Spinal cord (tissue), 10 donors: ENCODE data around the gene CHN2. TPM values are rescaled to one million over a fixed set of nuclear protein-coding genes. Genes with fewer than 3 reads are reported as not detected.
A peak's percentile ranks its signal among the peaks of the same experiment; 100 is the strongest.

Source experiments
- DNase-seq, 6 donors: peaks; one replicate each; pipeline versions ENCODE4 v3.0.0 to v3.0.0-alpha.2; 2013 to 2015; ENCODE audit warnings: low spot score in 6 of 6, low read depth in 4 of 6
- H3K27ac ChIP-seq: one replicate; pipeline ENCODE4 v1.5.1; 2013; ENCODE audit warnings: low read depth, low read length, control low read depth
- H3K27me3 ChIP-seq: one replicate; pipeline ENCODE4 v1.6.1; 2013; ENCODE audit warnings: low read length; ENCODE audit not compliant: control insufficient read depth, insufficient read depth
- H3K36me3 ChIP-seq: one replicate; pipeline ENCODE4 v1.6.1; 2013; ENCODE audit warnings: low read length; ENCODE audit not compliant: control insufficient read depth, insufficient read depth
- H3K4me1 ChIP-seq: one replicate; pipeline ENCODE4 v1.6.1; 2013; ENCODE audit warnings: low read length; ENCODE audit not compliant: control insufficient read depth, insufficient read depth
- H3K4me3 ChIP-seq: one replicate; pipeline ENCODE4 v1.5.1; 2013; ENCODE audit warnings: low read depth, low read length, control low read depth
- H3K9me3 ChIP-seq: one replicate; pipeline ENCODE4 v1.6.1; 2013; ENCODE audit warnings: low read length; ENCODE audit not compliant: control insufficient read depth, insufficient read depth
- WGBS: methylation state at CpG from one replicate; pipeline ENCODE4 v1.1.5; 2013; ENCODE audit warnings: missing lambda C conversion rate; ENCODE audit not compliant: insufficient coverage; 5-methylcytosine and 5-hydroxymethylcytosine counted together
- polyA plus RNA-seq, 2 donors: library from polyadenylated mRNA; unstranded; fragments of 120-200 nt; gene quantifications; one replicate each; pipeline ENCODE4 v1.2.1, GENCODE V29; 2013; ENCODE audit not compliant: insufficient read length in 2 of 2
- total RNA-seq, 2 donors: library from RNA; depleted of rRNA in 1 of 2; stranded (reverse); fragments of 120-200 nt in 1 of 2; fragments of >200 nt in 1 of 2; gene quantifications; one replicate each; pipeline versions ENCODE4 v1.2.3 to v1.2.4, GENCODE V29; 2013 to 2014
- donor health status: healthy.

The CHN2 gene
- total and polyA plus RNA-seq, 4 donors = 17.9 to 30.5 (median 21.4) TPM

DNA sequence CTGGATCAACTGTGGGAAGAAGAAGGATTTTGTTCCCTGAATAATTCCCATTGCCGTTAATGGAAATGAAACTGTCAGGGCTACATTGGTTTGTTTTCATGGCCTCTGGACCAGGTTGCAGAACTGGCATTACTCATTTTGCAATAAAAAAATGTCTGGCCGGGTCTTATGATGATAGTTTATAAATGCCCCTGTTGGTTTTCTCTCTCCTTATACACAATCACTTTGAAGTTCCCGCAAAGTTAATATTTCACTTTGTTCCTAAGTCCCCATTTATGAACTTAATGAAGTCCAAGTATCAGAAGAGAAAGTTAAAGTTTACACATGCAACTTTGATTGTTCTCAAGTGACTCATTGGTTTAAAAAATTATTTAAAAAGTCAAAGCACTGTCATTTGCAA is 218.3 kb downstream of the CHN2 start:
- no peaks in the 10 kb centered on the region for H3K36me3 ChIP-seq
- H3K27me3 ChIP-seq = no peaks in the 10 kb centered on the region
- no peaks in the 10 kb centered on the region for H3K4me1 ChIP-seq
- no peak overlapping the region for H3K27ac ChIP-seq
- 83% methylated on average over 1 of the region's 3 CpGs for WGBS
- DNase-seq = no peak
- H3K4me3 ChIP-seq = no peak overlapping the region
- no peaks in the 10 kb centered on the region for H3K9me3 ChIP-seq

DNA sequence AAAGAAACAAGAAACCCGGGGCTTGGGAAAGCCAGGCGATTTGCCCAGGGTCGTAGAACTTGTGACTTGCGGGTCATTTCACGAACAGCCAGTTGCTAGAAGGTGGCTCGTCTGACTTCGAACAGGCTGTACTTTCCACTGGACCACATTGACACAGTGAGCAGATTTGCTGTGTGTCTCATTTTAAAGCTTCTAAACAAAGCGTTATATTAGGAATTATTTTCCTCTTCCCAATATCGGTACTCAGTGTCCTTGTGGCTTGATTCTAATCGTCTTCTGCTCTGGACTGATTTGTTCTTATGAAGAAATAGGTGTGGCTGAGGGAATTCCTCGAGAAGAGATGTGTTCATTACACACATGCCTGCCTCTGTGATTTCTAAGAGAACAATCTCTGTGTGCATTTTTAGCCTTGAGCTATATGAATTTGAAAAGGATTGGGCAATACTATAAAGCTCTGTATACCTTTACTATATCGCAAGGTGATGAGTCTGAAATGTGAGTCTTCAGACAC is 219.1 kb downstream of the CHN2 start:
- no peak overlapping the region for H3K27ac ChIP-seq
- H3K4me1 ChIP-seq = no peaks in the 10 kb centered on the region
- 80% methylated on average over 6 of the region's 12 CpGs for WGBS
- no peaks in the 10 kb centered on the region for H3K27me3 ChIP-seq
- no peaks in the 10 kb centered on the region for H3K36me3 ChIP-seq
- no peak overlapping the region for H3K4me3 ChIP-seq
- no peaks in the 10 kb centered on the region for H3K9me3 ChIP-seq
- no peak for DNase-seq

DNA sequence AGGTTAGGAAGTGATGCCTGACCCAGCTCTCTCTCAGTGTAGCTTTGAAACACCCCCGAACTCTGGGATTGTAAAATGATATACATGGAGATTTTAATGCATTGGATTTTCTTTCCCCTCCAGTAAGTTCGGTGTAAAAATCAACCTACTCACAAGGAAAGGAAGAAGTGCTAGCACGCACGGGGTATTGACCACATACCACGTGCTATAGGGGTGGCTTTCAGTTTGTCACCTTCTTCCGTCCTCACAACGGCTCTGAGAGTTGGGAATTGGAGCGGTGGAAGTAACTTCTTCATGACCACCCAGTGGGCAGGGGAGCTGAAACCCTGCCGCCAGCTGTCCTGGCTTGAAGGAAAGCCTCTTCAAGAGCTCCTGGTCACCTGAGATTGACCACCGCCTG is 219.6 kb downstream of the CHN2 start:
- WGBS = 88% methylated on average over 5 of the region's 10 CpGs
- DNase-seq = no peak
- H3K27me3 ChIP-seq = no peaks in the 10 kb centered on the region
- H3K27ac ChIP-seq = no peak overlapping the region
- H3K9me3 ChIP-seq = no peaks in the 10 kb centered on the region
- H3K4me1 ChIP-seq = no peaks in the 10 kb centered on the region
- H3K36me3 ChIP-seq = no peaks in the 10 kb centered on the region
- no peak overlapping the region for H3K4me3 ChIP-seq

GRCh38 chr7:29415215-29415614 is 220.6 kb downstream of the CHN2 start:
- H3K4me3 ChIP-seq = no peak overlapping the region
- no peaks in the 10 kb centered on the region for H3K9me3 ChIP-seq
- no peaks in the 10 kb centered on the region for H3K27me3 ChIP-seq
- H3K36me3 ChIP-seq = no peaks in the 10 kb centered on the region
- no peak overlapping the region for H3K27ac ChIP-seq
- no peak for DNase-seq
- no peaks in the 10 kb centered on the region for H3K4me1 ChIP-seq
- WGBS = 95% methylated on average over 4 of the region's 5 CpGs

DNA sequence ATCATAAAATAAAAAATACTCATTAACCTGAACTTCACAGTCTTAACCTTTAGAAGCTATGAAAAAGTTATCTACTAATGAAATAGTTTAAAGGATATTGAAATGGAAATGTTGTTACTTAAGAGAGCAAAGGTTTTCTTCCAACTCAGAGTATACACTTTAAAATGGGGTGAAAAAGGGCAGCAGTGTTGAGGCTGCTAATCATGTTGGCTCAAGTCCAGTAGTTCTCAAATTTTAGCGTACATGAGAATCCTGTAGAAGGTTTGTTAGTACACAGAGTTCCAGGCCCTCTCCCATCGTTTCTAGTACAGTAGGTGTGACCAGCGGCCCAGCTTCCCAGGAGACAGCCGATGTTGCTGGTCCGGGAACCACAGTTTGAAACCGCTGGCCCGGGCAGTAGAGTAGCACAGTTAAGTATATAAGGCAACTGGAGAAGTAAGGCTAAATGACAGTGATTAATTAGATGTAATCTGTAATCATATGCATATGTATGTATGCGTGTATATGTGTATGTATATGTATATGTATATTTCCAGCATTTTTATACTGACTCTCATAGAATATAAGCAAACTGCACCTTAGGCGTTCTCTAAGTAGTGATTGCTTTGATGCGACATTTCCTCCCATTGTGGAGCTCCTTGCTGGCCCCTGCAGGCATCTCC is 221.8 kb downstream of the CHN2 start:
- Histone ChIP-seq H3K4me3 (no peak overlapping the region), H3K36me3 (no peaks in the 10 kb centered on the region), H3K4me1 (no peaks in the 10 kb centered on the region), H3K27ac (no peak overlapping the region), H3K9me3 (no peaks in the 10 kb centered on the region), H3K27me3 (no peaks in the 10 kb centered on the region)
- DNase-seq = no peak
- WGBS = 89% methylated on average over 9 of the region's 10 CpGs

GRCh38 chr7:29416938-29417305 is 222.3 kb downstream of the CHN2 start:
- Histone ChIP-seq H3K4me1 (no peaks in the 10 kb centered on the region), H3K9me3 (no peaks in the 10 kb centered on the region), H3K27ac (no peak overlapping the region), H3K4me3 (no peak overlapping the region), H3K27me3 (no peaks in the 10 kb centered on the region), H3K36me3 (no peaks in the 10 kb centered on the region)
- WGBS = 93% methylated on average over 9 of the region's 9 CpGs
- no peak for DNase-seq

GRCh38 chr7:29418056-29418455 is 223.5 kb downstream of the CHN2 start:
- no peaks in the 10 kb centered on the region for H3K9me3 ChIP-seq
- no peaks in the 10 kb centered on the region for H3K27me3 ChIP-seq
- DNase-seq = peak in 1 of 6 donors; percentile 88
- H3K4me3 ChIP-seq = no peak overlapping the region
- no peak overlapping the region for H3K27ac ChIP-seq
- no peaks in the 10 kb centered on the region for H3K4me1 ChIP-seq
- WGBS = 95% methylated on average over 12 of the region's 12 CpGs
- no peaks in the 10 kb centered on the region for H3K36me3 ChIP-seq

GRCh38 chr7:29418651-29419050 is 224.1 kb downstream of the CHN2 start:
- H3K9me3 ChIP-seq = no peaks in the 10 kb centered on the region
- H3K36me3 ChIP-seq = no peaks in the 10 kb centered on the region
- 93% methylated on average over 5 of the region's 6 CpGs for WGBS
- H3K27me3 ChIP-seq = no peaks in the 10 kb centered on the region
- no peak overlapping the region for H3K4me3 ChIP-seq
- DNase-seq = peak in 1 of 6 donors; percentile 79
- H3K4me1 ChIP-seq = no peaks in the 10 kb centered on the region
- H3K27ac ChIP-seq = no peak overlapping the region

- DNase-seq = peak in 1 of 6 donors; percentile 55
Measured at GRCh38 chr7:29420011-29420410, 225.4 kb downstream of the CHN2 start.

More at GRCh38 chr7:29420011-29420410, 225.4 kb downstream of the CHN2 start:
- H3K9me3 ChIP-seq = no peaks in the 10 kb centered on the region
- H3K27ac ChIP-seq = no peak overlapping the region
- H3K4me1 ChIP-seq = no peaks in the 10 kb centered on the region
- no peaks in the 10 kb centered on the region for H3K27me3 ChIP-seq
- no peak overlapping the region for H3K4me3 ChIP-seq
- no peaks in the 10 kb centered on the region for H3K36me3 ChIP-seq
